H1 (cell line): ENCODE data around the gene PLOD1. TPM values are rescaled to one million over a fixed set of nuclear protein-coding genes. Genes with fewer than 3 reads are reported as not detected.

ENCODE experiments used
- CBX5 ChIP-seq: fragments of 300-800, 300-1000 bp; sonication (generic); IDR thresholded peaks from 2 replicates; pipeline ENCODE4 v1.7.1; 2016; ENCODE audit warnings: antibody characterized with exemption, low read length, low read depth
- EZH2 ChIP-seq: fragments of 200-600 bp; sonication (generic); IDR thresholded peaks from 2 replicates; pipeline ENCODE4 v1.7.1; 2012; ENCODE audit warnings: low read depth, mild to moderate bottlenecking, moderate library complexity, low read length, inconsistent platforms; ENCODE audit not compliant: severe bottlenecking
- TAF7 ChIP-seq: optimal IDR thresholded peaks from 2 replicates; pipeline ENCODE3; 2011; ENCODE audit warnings: low read depth, mild to moderate bottlenecking, inconsistent platforms, low read length, moderate library complexity, borderline replicate concordance
- TCF12 ChIP-seq: IDR thresholded peaks from 2 replicates; pipeline ENCODE4 v1.6.1; 2011; ENCODE audit warnings: low read depth, mild to moderate bottlenecking, low read length
- USF2 ChIP-seq: IDR thresholded peaks from 2 replicates; pipeline ENCODE4 v1.6.1; 2011; ENCODE audit warnings: low read length, improper control_type of control experiment
- polyA plus RNA-seq, 7 experiments: library from polyadenylated mRNA; depleted of rRNA in 3 of 7; stranded (reverse) in 5 of 7; unstranded in 2 of 7; fragments of >200 nt in 5 of 7; fragments of 200-250 nt in 2 of 7; gene quantifications; 1 replicate in 5 of 7; 2 replicates in 1 of 7; 4 replicates in 1 of 7; pipeline versions ENCODE4 v1.2.1 to v1.2.3, GENCODE V29; 2011 to 2013; ENCODE audit warnings: missing spikeins in 2 of 7, mixed read lengths in 2 of 7
- total RNA-seq: library from RNA; stranded (reverse); fragmentation: NEBNext Ultra II Directional; extraction: Animal tissue kit (Norgen Biotek cat#: 25700); gene quantifications from 2 replicates; pipeline ENCODE4 v1.2.1, GENCODE V29; 2021
- TF ChIP-seq, protein P1 (sequence below): IDR thresholded peaks from 2 replicates; pipeline ENCODE4 v1.6.1; 2012; ENCODE audit warnings: low read length, inconsistent platforms

The PLOD1 gene
- total and polyA plus RNA-seq, 2 of the 8 experiments (the other 6 are each of a cell fraction or from before 2014, with no cell fraction given) = 44.9 to 51.8 TPM

DNA sequence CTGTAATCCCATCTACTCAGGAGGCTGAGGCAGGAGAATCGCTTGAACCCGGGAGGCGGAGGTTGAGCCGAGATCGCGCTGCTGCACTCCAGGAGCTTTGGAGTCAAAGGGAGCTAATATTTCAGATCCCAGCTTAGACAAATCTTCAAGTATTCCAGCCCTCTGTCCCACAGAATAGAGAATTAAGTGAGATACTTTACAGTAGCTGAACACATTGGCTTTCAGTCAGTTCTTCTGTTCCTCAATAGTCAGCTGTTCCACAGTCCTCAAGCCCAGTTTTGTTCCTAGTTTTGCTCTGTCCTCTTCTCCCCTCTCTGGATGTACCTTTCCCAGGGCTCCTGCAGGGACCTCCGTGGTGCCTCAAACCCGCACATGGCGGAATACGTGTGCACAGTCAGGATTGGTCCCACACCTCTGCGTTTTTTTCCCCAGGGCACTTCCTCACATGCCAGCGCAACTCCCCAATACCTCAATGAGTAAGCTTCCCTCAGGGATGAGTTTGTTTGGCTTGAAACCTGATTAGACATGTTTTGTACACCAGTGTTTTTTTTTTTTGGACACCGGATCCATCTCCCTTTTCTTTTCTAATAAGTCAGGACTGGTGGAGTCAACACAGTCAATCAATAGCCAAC is 47.0 kb downstream of the PLOD1 start (continued):
- TF ChIP-seq, protein P1, sequence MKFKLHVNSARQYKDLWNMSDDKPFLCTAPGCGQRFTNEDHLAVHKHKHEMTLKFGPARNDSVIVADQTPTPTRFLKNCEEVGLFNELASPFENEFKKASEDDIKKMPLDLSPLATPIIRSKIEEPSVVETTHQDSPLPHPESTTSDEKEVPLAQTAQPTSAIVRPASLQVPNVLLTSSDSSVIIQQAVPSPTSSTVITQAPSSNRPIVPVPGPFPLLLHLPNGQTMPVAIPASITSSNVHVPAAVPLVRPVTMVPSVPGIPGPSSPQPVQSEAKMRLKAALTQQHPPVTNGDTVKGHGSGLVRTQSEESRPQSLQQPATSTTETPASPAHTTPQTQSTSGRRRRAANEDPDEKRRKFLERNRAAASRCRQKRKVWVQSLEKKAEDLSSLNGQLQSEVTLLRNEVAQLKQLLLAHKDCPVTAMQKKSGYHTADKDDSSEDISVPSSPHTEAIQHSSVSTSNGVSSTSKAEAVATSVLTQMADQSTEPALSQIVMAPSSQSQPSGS = no peak
- TF ChIP-seq USF2 (no peak), TCF12 (no peak), CBX5 (no peak), TAF7 (no peak), EZH2 (no peak)
